RWPE1 (cell line): Measurements from ENCODE around the gene ZNF398.

Experiments used
- CTCF ChIA-PET: fragments of 350-600 bp; sonication (Branson Sonifier 250); formaldehyde crosslinking; extraction: SDS; loops from one replicate; lab custom pipeline; 2021; lab: Yijun Ruan, JAX
- POLR2A ChIA-PET: fragments of 400-600 bp; formaldehyde crosslinking; extraction: SDS; loops from one replicate; lab custom pipeline; 2020; ENCODE audit warnings: antibody characterized with exemption; ENCODE audit not compliant: low non-redundant PET; lab: Yijun Ruan, JAX
- DNase-seq: peaks from one replicate; pipeline ENCODE4 v3.0.0; 2012; ENCODE audit warnings: low spot score
- H3K27ac ChIP-seq: fragments of 450-650 bp; 2 replicates; pipeline ENCODE4 v1.5.1; 2017
- TF ChIP-seq, protein P1 (sequence below): fragments of 450-650 bp; conservative IDR thresholded peaks from 2 replicates; pipeline ENCODE4 v1.5.1; 2017; ENCODE audit warnings: low read depth, mild to moderate bottlenecking

The ZNF398 gene

DNA sequence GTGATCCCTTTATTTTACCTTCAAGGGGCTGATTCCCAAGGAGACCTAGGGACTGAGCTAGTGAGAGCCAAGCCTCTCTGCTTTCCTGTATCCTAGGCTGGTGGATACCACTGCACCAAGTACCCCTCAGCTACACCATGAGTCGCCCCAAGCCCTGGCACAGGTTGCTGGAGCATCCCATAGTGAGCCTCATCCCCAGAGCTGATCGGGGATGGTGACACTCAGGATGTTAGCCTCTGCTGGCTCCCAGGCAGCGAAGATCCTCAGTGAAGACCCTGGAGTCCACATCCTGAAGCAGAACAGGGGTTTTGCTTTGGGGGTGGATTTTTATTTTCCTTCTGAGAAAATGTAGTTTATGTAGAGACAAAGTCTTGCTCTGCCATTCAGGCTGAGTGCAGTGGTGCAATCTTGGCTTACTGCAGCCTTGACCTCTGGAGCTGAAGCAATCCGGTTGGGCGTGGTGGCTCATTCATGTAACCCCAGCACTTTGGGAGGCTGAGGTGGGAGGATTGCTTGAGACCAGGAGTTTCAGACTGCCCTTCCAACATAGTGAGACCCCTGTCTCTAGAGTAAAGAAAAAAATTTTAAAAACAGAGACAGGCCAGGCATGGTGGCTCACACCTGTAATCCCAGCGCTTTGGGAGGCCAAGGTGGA, 79.7 kb downstream of the ZNF398 start:
- TF ChIP-seq, protein P1, sequence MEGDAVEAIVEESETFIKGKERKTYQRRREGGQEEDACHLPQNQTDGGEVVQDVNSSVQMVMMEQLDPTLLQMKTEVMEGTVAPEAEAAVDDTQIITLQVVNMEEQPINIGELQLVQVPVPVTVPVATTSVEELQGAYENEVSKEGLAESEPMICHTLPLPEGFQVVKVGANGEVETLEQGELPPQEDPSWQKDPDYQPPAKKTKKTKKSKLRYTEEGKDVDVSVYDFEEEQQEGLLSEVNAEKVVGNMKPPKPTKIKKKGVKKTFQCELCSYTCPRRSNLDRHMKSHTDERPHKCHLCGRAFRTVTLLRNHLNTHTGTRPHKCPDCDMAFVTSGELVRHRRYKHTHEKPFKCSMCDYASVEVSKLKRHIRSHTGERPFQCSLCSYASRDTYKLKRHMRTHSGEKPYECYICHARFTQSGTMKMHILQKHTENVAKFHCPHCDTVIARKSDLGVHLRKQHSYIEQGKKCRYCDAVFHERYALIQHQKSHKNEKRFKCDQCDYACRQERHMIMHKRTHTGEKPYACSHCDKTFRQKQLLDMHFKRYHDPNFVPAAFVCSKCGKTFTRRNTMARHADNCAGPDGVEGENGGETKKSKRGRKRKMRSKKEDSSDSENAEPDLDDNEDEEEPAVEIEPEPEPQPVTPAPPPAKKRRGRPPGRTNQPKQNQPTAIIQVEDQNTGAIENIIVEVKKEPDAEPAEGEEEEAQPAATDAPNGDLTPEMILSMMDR: no peak
- POLR2A ChIA-PET: no interaction called here
- DNase-seq: no peak
- peak overlapping the region; percentile 43 for H3K27ac ChIP-seq
- CTCF ChIA-PET: no interaction called here

DNA sequence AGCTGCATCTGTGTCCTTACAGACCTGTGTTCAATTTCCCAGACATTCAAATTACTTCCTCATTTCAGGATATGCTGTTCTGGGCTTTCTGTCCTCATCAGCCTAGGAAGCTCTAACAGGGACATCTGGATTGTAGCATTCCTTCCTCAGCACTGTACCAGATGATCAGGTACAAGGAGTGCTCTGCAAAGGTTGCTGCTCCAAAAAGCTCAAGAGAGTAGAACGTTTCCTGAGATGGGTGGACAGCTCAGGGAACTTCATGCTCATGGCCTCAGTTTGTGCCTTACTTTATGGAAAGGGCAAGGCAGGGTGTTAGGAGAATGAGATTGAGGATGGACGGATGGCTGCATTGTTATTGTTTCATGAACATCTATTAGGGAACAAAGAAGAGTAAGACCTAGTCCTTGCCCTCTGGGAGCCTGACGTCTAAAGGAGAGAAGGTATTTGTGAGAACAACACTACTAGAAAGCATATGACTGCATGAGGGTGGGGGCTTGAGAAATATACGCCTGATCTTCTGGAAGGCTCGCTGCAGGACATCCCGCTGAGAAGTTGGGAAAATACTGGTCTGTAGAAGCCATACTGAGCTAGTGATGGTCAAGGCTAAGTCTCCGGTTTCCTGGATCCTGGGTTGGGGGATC, 81.7 kb downstream of the ZNF398 start:
- TF ChIP-seq, protein P1: no peak
- no peak for DNase-seq
- H3K27ac ChIP-seq: no peak overlapping the region
- CTCF ChIA-PET: interaction anchor here (0.7 kb wide), 2 partner anchors 17 to 81 kb away, joined by 3 to 4 read pairs; no protein-coding TSS in a partner anchor
- POLR2A ChIA-PET: no interaction called here

DNA sequence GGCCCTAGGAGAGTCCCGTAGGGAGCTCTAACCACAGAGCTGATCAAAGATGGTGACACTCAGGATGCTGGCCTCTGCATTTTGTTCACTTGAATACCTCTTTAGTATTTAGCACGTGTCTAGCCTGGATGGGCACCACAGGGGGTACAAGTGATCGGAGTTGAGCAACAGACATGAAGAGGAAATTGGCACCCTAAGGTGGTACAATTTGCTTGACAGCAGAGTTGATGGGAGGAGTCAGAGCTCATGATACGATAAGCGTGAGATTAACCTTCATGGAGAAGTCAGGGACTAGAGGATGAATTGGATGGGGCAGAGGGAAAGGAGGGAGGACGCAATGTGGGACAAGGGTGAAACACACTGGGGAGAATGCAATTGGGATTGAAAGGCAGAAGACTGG, 82.3 kb downstream of the ZNF398 start:
- no peak overlapping the region for H3K27ac ChIP-seq
- no peak for DNase-seq
- ChIA-PET CTCF (no interaction called here), POLR2A (no interaction called here)
- TF ChIP-seq, protein P1: no peak

DNA sequence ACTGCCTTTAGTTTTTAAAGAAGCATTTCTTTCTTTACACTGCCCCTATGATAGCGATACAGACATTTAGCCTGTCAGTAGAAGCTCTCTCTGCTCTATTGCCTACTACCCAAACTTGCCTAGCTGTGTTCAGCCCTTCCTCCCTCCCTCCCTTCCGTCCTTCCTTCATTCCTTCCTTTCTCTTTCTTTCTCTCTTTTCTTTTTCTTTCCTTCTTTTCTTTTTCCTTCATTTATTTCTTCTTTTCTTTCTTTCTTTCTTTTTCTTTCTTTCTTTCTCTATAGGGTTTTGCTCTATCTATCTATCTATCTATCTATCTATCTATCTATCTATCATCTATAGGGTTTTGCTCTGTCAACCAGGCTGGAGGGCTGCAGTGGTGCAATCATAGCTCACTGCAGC, 85.1 kb downstream of the ZNF398 start:
- peak overlapping the region; percentile 94 for H3K27ac ChIP-seq
- CTCF ChIA-PET: no interaction called here

More for the DNA sequence above, 85.1 kb downstream of the ZNF398 start:
- POLR2A ChIA-PET: no interaction called here
- TF ChIP-seq, protein P1: no peak
- DNase-seq: no peak
